Keratinocyte (primary cell): ENCODE data around the gene CASQ1. TPM values are rescaled to one million over a fixed set of nuclear protein-coding genes. Genes with fewer than 3 reads are reported as not detected.

Experiments
- DNase-seq: peaks from one replicate; pipeline ENCODE4 v3.0.0-alpha.2; 2011; ENCODE audit warnings: low read depth, missing footprints, low spot score
- FAIRE-seq: peaks from 2 replicates; lab custom pipeline; 2011; peaks lifted over from hg19 to GRCh38; lab: Jason Lieb, UNC
- H2AFZ ChIP-seq: 2 replicates; pipeline ENCODE4 v1.6.0; 2012; ENCODE audit warnings: low read length, control low read depth, inconsistent platforms; ENCODE audit not compliant: control insufficient read depth
- H3K27ac ChIP-seq: 2 replicates; pipeline ENCODE4 v1.5.1; 2011; ENCODE audit warnings: low read length; ENCODE audit not compliant: control insufficient read depth, insufficient read depth
- H3K27me3 ChIP-seq: 3 replicates; pipeline ENCODE4 v1.6.0; 2011; ENCODE audit warnings: low read length; ENCODE audit not compliant: control insufficient read depth, insufficient read depth; ENCODE audit errors: extremely low read depth
- H3K36me3 ChIP-seq, 2 experiments: 2 replicates in 1 of 2; 3 replicates in 1 of 2; pipeline ENCODE4 v1.5.1; 2011; ENCODE audit warnings: low read length in 2 of 2, mild to moderate bottlenecking in 1 of 2; ENCODE audit not compliant: control insufficient read depth in 2 of 2, insufficient read depth in 2 of 2; ENCODE audit errors: extremely low read depth in 1 of 2
- H3K4me1 ChIP-seq: 3 replicates; pipeline ENCODE4 v1.5.1; 2011; ENCODE audit warnings: low read length; ENCODE audit not compliant: control insufficient read depth, insufficient read depth; ENCODE audit errors: extremely low read depth
- H3K4me2 ChIP-seq: 3 replicates; pipeline ENCODE4 v1.6.0; 2011; ENCODE audit warnings: low read depth, low read length; ENCODE audit not compliant: control insufficient read depth, insufficient read depth; ENCODE audit errors: extremely low read depth
- H3K4me3 ChIP-seq, 3 experiments: fragments of 200-600 bp in 1 of 3; sonication (generic) in 1 of 3; 2 replicates in 2 of 3; 3 replicates in 1 of 3; pipeline ENCODE4 v1.5.1; 2011 to 2016; ENCODE audit warnings: low read length in 3 of 3, mild to moderate bottlenecking in 3 of 3, control low read depth in 2 of 3, inconsistent platforms in 1 of 3, low read depth in 1 of 3, mixed read lengths in 1 of 3, mixed run types in 1 of 3, moderate library complexity in 1 of 3; ENCODE audit not compliant: control insufficient read depth in 2 of 3, insufficient read depth in 2 of 3; ENCODE audit errors: extremely low read depth in 1 of 3
- H3K79me2 ChIP-seq: 2 replicates; pipeline ENCODE4 v1.6.0; 2012; ENCODE audit warnings: low read length; ENCODE audit not compliant: control insufficient read depth, insufficient read depth
- H3K9ac ChIP-seq: 3 replicates; pipeline ENCODE4 v1.6.0; 2011; ENCODE audit warnings: low read length; ENCODE audit not compliant: control insufficient read depth, insufficient read depth; ENCODE audit errors: extremely low read depth
- H3K9me1 ChIP-seq: 3 replicates; pipeline ENCODE4 v1.6.0; 2011; ENCODE audit warnings: low read length; ENCODE audit not compliant: control insufficient read depth, insufficient read depth; ENCODE audit errors: extremely low read depth
- H3K9me3 ChIP-seq: 2 replicates; pipeline ENCODE4 v1.5.1; 2012; ENCODE audit warnings: low read depth, low read length; ENCODE audit not compliant: control insufficient read depth
- H4K20me1 ChIP-seq: 3 replicates; pipeline ENCODE4 v1.6.0; 2011; ENCODE audit warnings: low read length; ENCODE audit not compliant: control insufficient read depth, insufficient read depth; ENCODE audit errors: extremely low read depth
- CTCF ChIP-seq, 3 experiments: IDR thresholded peaks in 1 of 3; conservative IDR thresholded peaks in 1 of 3; optimal IDR thresholded peaks in 1 of 3; 2 replicates in 2 of 3; 3 replicates in 1 of 3; pipeline versions ENCODE3 to v1.5.1; 2011; ENCODE audit warnings: low read length in 3 of 3, mild to moderate bottlenecking in 3 of 3, moderate library complexity in 2 of 3, control low read depth in 1 of 3, inconsistent platforms in 1 of 3; ENCODE audit not compliant: insufficient read depth in 2 of 3; ENCODE audit errors: extremely low read depth in 1 of 3
- EZH2 ChIP-seq: IDR thresholded peaks from one replicate; pipeline ENCODE4 v1.6.1; 2012; ENCODE audit warnings: inconsistent platforms, mild to moderate bottlenecking, low read length, moderate library complexity
- dilution Hi-C: fragments of 300-500 bp; cut with MboI; formaldehyde crosslinking; loops from one replicate; pipeline ENCODE4 v1.7.0; 2020; ENCODE audit warnings: low sequenced_read_pairs; ENCODE audit not compliant: extremely low pct_ligation_motif_present
- polyA plus RNA-seq, 5 experiments: library from polyadenylated mRNA; depleted of rRNA in 3 of 5; stranded (reverse) in 3 of 5; stranded (forward) in 1 of 5; unstranded in 1 of 5; fragments of >200 nt; gene quantifications; 1 replicate in 1 of 5; 2 replicates in 3 of 5; 3 replicates in 1 of 5; pipeline versions ENCODE4 v1.2.1 to v1.2.3, GENCODE V29; 2011 to 2012; ENCODE audit warnings: missing spikeins in 2 of 5, low read depth in 1 of 5, low replicate concordance in 1 of 5

The CASQ1 gene
- polyA plus RNA-seq, 1 donor (not counting 4 experiments of a cell fraction or from before 2014, with no cell fraction given), result not detected

DNA sequence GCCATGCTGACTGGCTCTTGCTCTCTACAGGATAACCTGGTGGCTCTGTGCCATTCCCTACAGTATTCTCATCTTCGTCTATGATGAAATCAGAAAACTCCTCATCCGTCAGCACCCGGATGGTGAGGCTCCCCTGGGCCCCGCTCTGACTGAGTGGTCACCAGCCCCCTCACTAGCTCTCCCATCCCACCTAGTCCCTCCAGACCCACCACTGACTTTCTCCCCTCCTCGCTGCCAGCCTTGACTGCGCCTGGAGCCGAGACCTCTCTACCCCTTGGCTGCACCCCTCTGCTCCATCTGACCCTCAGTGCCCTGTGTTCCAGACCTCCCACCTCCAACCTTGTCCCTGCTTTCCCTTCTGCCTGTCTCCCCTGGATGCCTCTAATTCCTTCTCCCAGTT, 4.1 kb upstream of the CASQ1 start:
- no peak overlapping the region for H3K9ac ChIP-seq
- TF ChIP-seq CTCF (optimal IDR thresholded peaks at IDR 0.05 in 1 of 3, IDR thresholded peaks at IDR 0.05 in 1 of 3, conservative IDR thresholded peaks at IDR 0.05 in 1 of 3; ENCODE audit: extremely low read depth in 1 of 3, insufficient read depth in 2 of 3, low read length in 3 of 3) (no peak), EZH2 (no peak)
- no peaks in the 10 kb centered on the region for H3K79me2 ChIP-seq
- H4K20me1 ChIP-seq, result no peaks in the 10 kb centered on the region
- dilution Hi-C loops, result no loop called here
- no peak for FAIRE-seq
- peaks cover 13% of the 10 kb centered on the region for H3K27me3 ChIP-seq
- H3K9me1 ChIP-seq, result no peaks in the 10 kb centered on the region
- no peaks in the 10 kb centered on the region for H3K36me3 ChIP-seq
- no peaks in the 10 kb centered on the region for H3K9me3 ChIP-seq
- H3K4me3 ChIP-seq, result no peak overlapping the region
- no peak overlapping the region for H3K4me2 ChIP-seq
- H2AFZ ChIP-seq, result no peak overlapping the region
- no peak for DNase-seq
- no peaks in the 10 kb centered on the region for H3K4me1 ChIP-seq
- H3K27ac ChIP-seq, result no peak overlapping the region

DNA sequence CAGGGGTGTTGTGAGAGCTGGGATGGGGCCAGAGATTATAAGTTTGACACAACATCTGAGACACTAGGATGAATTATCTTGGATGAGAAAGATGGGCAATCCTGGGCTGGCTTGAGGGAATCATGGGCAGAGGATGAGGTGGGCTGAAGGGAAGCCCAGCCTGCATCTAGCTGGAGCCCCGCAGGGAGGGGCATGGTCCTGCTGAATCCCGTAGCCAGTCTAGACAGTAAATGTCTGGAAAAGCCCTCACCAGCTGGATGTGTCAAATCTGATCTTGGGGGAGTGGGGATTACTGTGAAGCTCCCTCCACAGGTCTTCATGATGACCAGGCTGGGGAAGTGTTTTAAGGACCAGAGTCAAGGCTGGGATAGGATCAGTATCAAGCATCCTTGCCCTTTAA, 3.6 kb upstream of the CASQ1 start:
- FAIRE-seq, result no peak
- Histone ChIP-seq H3K27ac (no peak overlapping the region), H3K9me3 (no peaks in the 10 kb centered on the region), H3K9me1 (no peaks in the 10 kb centered on the region), H4K20me1 (no peaks in the 10 kb centered on the region), H3K4me1 (no peaks in the 10 kb centered on the region), H3K36me3 (no peaks in the 10 kb centered on the region), H3K79me2 (no peaks in the 10 kb centered on the region), H3K4me3 (no peak overlapping the region), H3K9ac (no peak overlapping the region), H3K4me2 (no peak overlapping the region), H2AFZ (no peak overlapping the region), H3K27me3 (peaks cover 13% of the 10 kb centered on the region)
- no peak for DNase-seq
- dilution Hi-C loops, result no loop called here
- TF ChIP-seq CTCF (optimal IDR thresholded peaks at IDR 0.05 in 1 of 3, IDR thresholded peaks at IDR 0.05 in 1 of 3, conservative IDR thresholded peaks at IDR 0.05 in 1 of 3; ENCODE audit: extremely low read depth in 1 of 3, insufficient read depth in 2 of 3, low read length in 3 of 3), result no peak
- TF ChIP-seq EZH2, result no peak
